Activated CD4-positive, alpha-beta T cell treated with anti-CD3 and anti-CD28 coated beads, Interleukin-2, amount 50 U/mL, for 1 hour (primary cell): ENCODE data around the gene CCT7.

ENCODE experiments used
- DNase-seq: peaks from one replicate; pipeline ENCODE4 v3.0.0-alpha.2; 2020

CCT7 gene

GRCh38 chr2:73297151-73297559 is 63.0 kb downstream of the CCT7 start:
- DNase-seq: no peak

DNA sequence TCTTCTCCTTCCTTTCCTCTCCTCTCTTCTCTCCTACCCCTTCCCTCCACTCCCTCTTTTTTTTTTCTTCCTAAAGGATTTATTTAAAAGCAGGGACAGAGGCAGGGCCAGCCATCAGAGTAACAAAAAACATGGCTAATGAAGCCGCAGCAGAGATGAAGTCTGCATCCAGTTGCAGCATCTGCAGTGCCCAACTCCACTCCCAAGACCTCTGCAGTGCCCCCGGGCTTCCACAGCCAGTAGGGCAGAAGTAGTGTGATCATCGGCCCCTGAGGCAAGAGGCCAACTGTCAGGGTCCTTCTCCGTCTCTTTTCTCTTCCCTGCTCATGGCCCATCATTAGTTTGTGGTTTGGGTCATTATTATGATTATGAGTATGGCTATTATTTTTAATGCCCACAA is 63.5 kb downstream of the CCT7 start:
- no peak for DNase-seq

DNA sequence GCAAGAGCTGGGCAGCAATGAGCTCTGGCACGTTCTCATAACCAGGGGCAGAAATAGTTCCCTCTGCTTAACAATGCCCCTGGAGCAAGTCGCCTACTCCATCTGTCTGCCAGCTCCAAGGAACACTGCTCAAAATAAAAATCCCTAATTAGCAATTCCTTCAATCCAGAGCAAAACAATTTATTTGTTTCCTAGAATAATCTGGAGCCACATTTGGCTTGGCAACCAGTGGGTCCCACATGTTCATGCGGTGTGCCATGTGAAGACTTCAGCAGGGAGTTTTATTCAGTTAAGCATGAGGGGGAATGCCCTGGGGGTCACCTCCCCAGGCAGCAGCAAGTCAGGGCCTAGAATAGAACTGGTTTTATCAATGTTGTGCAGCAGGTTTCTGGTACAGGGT is 66.8 kb downstream of the CCT7 start:
- no peak for DNase-seq

DNA sequence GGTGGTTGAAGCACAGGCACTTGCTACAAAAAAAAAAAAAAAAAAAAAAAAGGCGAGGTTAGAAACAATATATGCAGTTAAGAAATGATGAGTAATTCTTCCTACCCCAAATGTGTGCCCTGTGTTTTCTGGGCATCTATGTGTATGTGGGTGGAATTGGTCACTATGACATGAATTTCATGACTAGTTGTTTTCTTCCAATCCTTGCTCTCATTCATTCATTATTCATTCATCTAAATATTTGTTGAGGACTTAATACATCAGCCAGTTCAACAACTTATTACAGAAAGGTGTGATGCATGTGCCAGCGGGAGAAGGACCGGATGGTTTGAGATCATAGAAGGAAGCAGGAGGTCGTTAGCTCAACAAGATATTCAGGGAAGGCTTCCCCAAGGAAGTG is 67.5 kb downstream of the CCT7 start:
- DNase-seq: no peak
